Measurements from ENCODE around the gene MYO6. TPM values are rescaled to one million over a fixed set of nuclear protein-coding genes. Genes with fewer than 3 reads are reported as not detected.

MYO6 gene
- total and polyA plus RNA-seq, 2 donors, result 12.4 to 33.2 TPM

- Histone ChIP-seq H3K36me3 (ENCODE audit: insufficient read depth) (no peaks in the 10 kb centered on the region), H3K4me3 (ENCODE audit: low read depth, low read length) (no peak overlapping the region), H3K27ac (ENCODE audit: low read depth) (no peak overlapping the region), H3K4me1 (ENCODE audit: insufficient read depth) (no peaks in the 10 kb centered on the region)
- peak; percentile 36 for DNase-seq (ENCODE audit: extremely low spot score)
- WGBS, result 19% methylated on average over 1 of the region's 1 CpG
Observed at GRCh38 chr6:75855052-75855451, 106.0 kb downstream of the MYO6 start.

GRCh38 chr6:75856902-75857301 lies 107.9 kb downstream of the MYO6 start:
- Histone ChIP-seq H3K36me3 (ENCODE audit: insufficient read depth) (no peaks in the 10 kb centered on the region), H3K4me1 (ENCODE audit: insufficient read depth) (no peaks in the 10 kb centered on the region), H3K27ac (ENCODE audit: low read depth) (no peak overlapping the region), H3K4me3 (ENCODE audit: low read depth, low read length) (no peak overlapping the region)
- no peak for DNase-seq (ENCODE audit: extremely low spot score)
- WGBS, result 54% methylated on average over 1 of the region's 1 CpG

GRCh38 chr6:75863001-75863400 lies 114.0 kb downstream of the MYO6 start:
- H3K4me3 ChIP-seq (ENCODE audit: low read depth, low read length), result no peak overlapping the region
- peaks cover 4% of the 10 kb centered on the region for H3K36me3 ChIP-seq (ENCODE audit: insufficient read depth)
- H3K27ac ChIP-seq (ENCODE audit: low read depth), result no peak overlapping the region
- 82% methylated on average over 3 of the region's 3 CpGs for WGBS
- DNase-seq (ENCODE audit: extremely low spot score), result no peak
- H3K4me1 ChIP-seq (ENCODE audit: insufficient read depth), result no peaks in the 10 kb centered on the region

- Histone ChIP-seq H3K27ac (ENCODE audit: low read depth) (no peak overlapping the region), H3K4me1 (ENCODE audit: insufficient read depth) (no peaks in the 10 kb centered on the region), H3K36me3 (ENCODE audit: insufficient read depth) (peaks cover 4% of the 10 kb centered on the region), H3K4me3 (ENCODE audit: low read depth, low read length) (no peak overlapping the region)
- WGBS, result 92% methylated on average over 3 of the region's 3 CpGs
- DNase-seq (ENCODE audit: extremely low spot score), result no peak
Observed at GRCh38 chr6:75863784-75864183, 114.7 kb downstream of the MYO6 start.

- no peak overlapping the region for H3K4me3 ChIP-seq (ENCODE audit: low read depth, low read length)
- H3K27ac ChIP-seq (ENCODE audit: low read depth), result no peak overlapping the region
- H3K36me3 ChIP-seq (ENCODE audit: insufficient read depth), result peaks cover 4% of the 10 kb centered on the region
- no peak for DNase-seq (ENCODE audit: extremely low spot score)
- 95% methylated on average over 2 of the region's 2 CpGs for WGBS
- H3K4me1 ChIP-seq (ENCODE audit: insufficient read depth), result no peaks in the 10 kb centered on the region
Observed at GRCh38 chr6:75864446-75864845, 115.4 kb downstream of the MYO6 start.

- 54% methylated on average over 1 of the region's 1 CpG for WGBS
- no peaks in the 10 kb centered on the region for H3K4me1 ChIP-seq (ENCODE audit: insufficient read depth)
Observed at GRCh38 chr6:75870389-75870788, 121.3 kb downstream of the MYO6 start.

GRCh38 chr6:75874224-75874623 lies 125.2 kb downstream of the MYO6 start:
- peaks cover 2% of the 10 kb centered on the region for H3K36me3 ChIP-seq (ENCODE audit: insufficient read depth)
- no peak overlapping the region for H3K27ac ChIP-seq (ENCODE audit: low read depth)
- DNase-seq (ENCODE audit: extremely low spot score), result no peak
- no peak overlapping the region for H3K4me3 ChIP-seq (ENCODE audit: low read depth, low read length)
- H3K4me1 ChIP-seq (ENCODE audit: insufficient read depth), result no peaks in the 10 kb centered on the region
- 43% methylated on average over 2 of the region's 2 CpGs for WGBS

More at GRCh38 chr6:75870389-75870788, 121.3 kb downstream of the MYO6 start:
- DNase-seq (ENCODE audit: extremely low spot score), result no peak
- Histone ChIP-seq H3K27ac (ENCODE audit: low read depth) (no peak overlapping the region), H3K4me3 (ENCODE audit: low read depth, low read length) (no peak overlapping the region), H3K36me3 (ENCODE audit: insufficient read depth) (peaks cover 2% of the 10 kb centered on the region)

- DNase-seq (ENCODE audit: extremely low spot score), result no peak
- no peak overlapping the region for H3K4me3 ChIP-seq (ENCODE audit: low read depth, low read length)
- H3K4me1 ChIP-seq (ENCODE audit: insufficient read depth), result no peaks in the 10 kb centered on the region
- no peak overlapping the region for H3K27ac ChIP-seq (ENCODE audit: low read depth)
- peaks cover 2% of the 10 kb centered on the region for H3K36me3 ChIP-seq (ENCODE audit: insufficient read depth)
Observed at GRCh38 chr6:75876152-75876551, 127.1 kb downstream of the MYO6 start.

- Histone ChIP-seq H3K4me1 (ENCODE audit: insufficient read depth) (no peaks in the 10 kb centered on the region), H3K4me3 (ENCODE audit: low read depth, low read length) (no peak overlapping the region), H3K27ac (ENCODE audit: low read depth) (no peak overlapping the region), H3K36me3 (ENCODE audit: insufficient read depth) (no peaks in the 10 kb centered on the region)
- no peak for DNase-seq (ENCODE audit: extremely low spot score)
- WGBS, result 81% methylated on average over 1 of the region's 1 CpG
Observed at GRCh38 chr6:75880305-75880704, 131.3 kb downstream of the MYO6 start.

GRCh38 chr6:75882734-75883133 lies 133.7 kb downstream of the MYO6 start:
- Histone ChIP-seq H3K4me1 (ENCODE audit: insufficient read depth) (no peaks in the 10 kb centered on the region), H3K27ac (ENCODE audit: low read depth) (no peak overlapping the region), H3K36me3 (ENCODE audit: insufficient read depth) (no peaks in the 10 kb centered on the region), H3K4me3 (ENCODE audit: low read depth, low read length) (no peak overlapping the region)
- WGBS, result 79% methylated on average over 2 of the region's 2 CpGs
- DNase-seq (ENCODE audit: extremely low spot score), result no peak

- no peaks in the 10 kb centered on the region for H3K4me1 ChIP-seq (ENCODE audit: insufficient read depth)
- no peak overlapping the region for H3K27ac ChIP-seq (ENCODE audit: low read depth)
- H3K36me3 ChIP-seq (ENCODE audit: insufficient read depth), result no peaks in the 10 kb centered on the region
- H3K4me3 ChIP-seq (ENCODE audit: low read depth, low read length), result no peak overlapping the region
- WGBS, result 95% methylated on average over 2 of the region's 2 CpGs
- no peak for DNase-seq (ENCODE audit: extremely low spot score)
Observed at GRCh38 chr6:75884822-75885221, 135.8 kb downstream of the MYO6 start.

- H3K27ac ChIP-seq (ENCODE audit: low read depth), result no peak overlapping the region
- DNase-seq (ENCODE audit: extremely low spot score), result no peak
- H3K36me3 ChIP-seq (ENCODE audit: insufficient read depth), result no peaks in the 10 kb centered on the region
- WGBS, result 86% methylated on average over 8 of the region's 8 CpGs
- H3K4me1 ChIP-seq (ENCODE audit: insufficient read depth), result no peaks in the 10 kb centered on the region
- no peak overlapping the region for H3K4me3 ChIP-seq (ENCODE audit: low read depth, low read length)
Observed at GRCh38 chr6:75892384-75892783, 143.3 kb downstream of the MYO6 start.

- 17% methylated on average over 5 of the region's 5 CpGs for WGBS
- Histone ChIP-seq H3K4me3 (ENCODE audit: low read depth, low read length) (no peak overlapping the region), H3K36me3 (ENCODE audit: insufficient read depth) (no peaks in the 10 kb centered on the region), H3K27ac (ENCODE audit: low read depth) (no peak overlapping the region), H3K4me1 (ENCODE audit: insufficient read depth) (no peaks in the 10 kb centered on the region)
- DNase-seq (ENCODE audit: extremely low spot score), result peak; percentile 21
Observed at GRCh38 chr6:75893058-75893775, 144.2 kb downstream of the MYO6 start.

- WGBS, result 59% methylated on average over 2 of the region's 2 CpGs
- no peaks in the 10 kb centered on the region for H3K4me1 ChIP-seq (ENCODE audit: insufficient read depth)
- H3K36me3 ChIP-seq (ENCODE audit: insufficient read depth), result no peaks in the 10 kb centered on the region
- H3K27ac ChIP-seq (ENCODE audit: low read depth), result no peak overlapping the region
- no peak for DNase-seq (ENCODE audit: extremely low spot score)
- H3K4me3 ChIP-seq (ENCODE audit: low read depth, low read length), result no peak overlapping the region
Observed at GRCh38 chr6:75893776-75894152, 144.7 kb downstream of the MYO6 start.

- Histone ChIP-seq H3K4me3 (ENCODE audit: low read depth, low read length) (no peak overlapping the region), H3K4me1 (ENCODE audit: insufficient read depth) (no peaks in the 10 kb centered on the region), H3K36me3 (ENCODE audit: insufficient read depth) (no peaks in the 10 kb centered on the region), H3K27ac (ENCODE audit: low read depth) (no peak overlapping the region)
- 77% methylated on average over 3 of the region's 3 CpGs for WGBS
- DNase-seq (ENCODE audit: extremely low spot score), result no peak
Observed at GRCh38 chr6:75896526-75896925, 147.5 kb downstream of the MYO6 start.

Data from urinary bladder (tissue), 4 donors.